Gastrocnemius medialis (tissue), 4 donors: ENCODE data around the gene BRIP1. TPM values are rescaled to one million over a fixed set of nuclear protein-coding genes. Genes with fewer than 3 reads are reported as not detected.
A peak's percentile ranks its signal among the peaks of the same experiment; 100 is the strongest.

Source experiments
- ATAC-seq, 2 donors: fragments of 150-250 bp; one replicate each; pipeline ENCODE4 v1.9.1; 2016
- DNase-seq, 2 donors: peaks; one replicate each; pipeline ENCODE4 v3.0.0-alpha.2; 2019
- H3K27ac ChIP-seq, 4 donors: fragments of 200-600 bp; sonication (generic); 1 replicate in 1 of 4; 2 replicates in 3 of 4; pipeline ENCODE4 v1.5.1; 2016 to 2018; ENCODE audit warnings: mild to moderate bottlenecking in 2 of 4, moderate library complexity in 1 of 4
- H3K27me3 ChIP-seq, 3 donors: fragments of 200-600 bp; sonication (generic) in 2 of 3; 1 replicate in 1 of 3; 2 replicates in 2 of 3; pipeline versions ENCODE4 v1.5.1 to v1.6.0; 2016 to 2019; ENCODE audit warnings: mild to moderate bottlenecking in 1 of 3, moderate library complexity in 1 of 3
- H3K36me3 ChIP-seq, 2 donors: fragments of 200-600 bp; sonication (generic) in 1 of 2; one replicate each; pipeline ENCODE4 v1.5.1; 2017 to 2018
- H3K4me1 ChIP-seq, 2 donors: fragments of 200-600 bp; sonication (generic) in 1 of 2; one replicate each; pipeline ENCODE4 v1.5.1; 2016 to 2017; ENCODE audit warnings: mild to moderate bottlenecking in 2 of 2
- H3K4me3 ChIP-seq, 4 donors: fragments of 200-600 bp; sonication (generic) in 3 of 4; 1 replicate in 1 of 4; 2 replicates in 3 of 4; pipeline ENCODE4 v1.5.1; 2016 to 2019; ENCODE audit warnings: mild to moderate bottlenecking in 2 of 4
- H3K9me3 ChIP-seq, 3 donors: fragments of 200-600 bp; sonication (generic) in 2 of 3; 1 replicate in 1 of 3; 2 replicates in 2 of 3; pipeline ENCODE4 v1.5.1; 2016 to 2019
- CTCF ChIP-seq, 5 experiments: fragments of 450-650 bp in 3 of 5; fragments of 200-600 bp in 2 of 5; sonication (generic) in 2 of 5; IDR thresholded peaks in 4 of 5; conservative IDR thresholded peaks in 1 of 5; 1 replicate in 4 of 5; 2 replicates in 1 of 5; pipeline ENCODE4 v1.5.1; 2016 to 2019; ENCODE audit warnings: antibody characterized with exemption in 5 of 5, mild to moderate bottlenecking in 3 of 5, moderate library complexity in 3 of 5
- POLR2A ChIP-seq, 2 donors: fragments of 450-650 bp; IDR thresholded peaks; one replicate each; pipeline ENCODE4 v1.6.1; 2017; ENCODE audit warnings: antibody characterized with exemption in 2 of 2, mild to moderate bottlenecking in 2 of 2, moderate library complexity in 2 of 2
- in situ Hi-C, 4 donors: fragments of 200-750 bp; cut with MboI; loops; one replicate each; pipeline versions ENCODE4 v1.15.0 to v1.8.0; 2017; ENCODE audit warnings: low sequenced_read_pairs in 4 of 4
- intact Hi-C: fragments of 100-400 bp; cut with DNase I; formaldehyde crosslinking; loops from one replicate; pipeline ENCODE4 v1.15.1; 2023; ENCODE audit warnings: low total_unique reads
- total RNA-seq, 4 donors: library from RNA; depleted of rRNA; stranded (reverse); fragments of >200 nt; gene quantifications; one replicate each; pipeline versions ENCODE4 v1.1.0 to v1.2.3, GENCODE V29; 2016

The BRIP1 gene
- total RNA-seq, 4 donors from 2014 or later = 0.09 to 0.13 TPM; not detected in 2

GRCh38 chr17:61812747-61813146, 50.6 kb downstream of the BRIP1 start:
- H3K27me3 ChIP-seq = no peaks in the 10 kb centered on the region
- in situ Hi-C loops (no loop called here), intact Hi-C loops (no loop called here)
- no peaks in the 10 kb centered on the region for H3K9me3 ChIP-seq
- ATAC-seq = no peak
- peaks cover 0 to 8% of the 10 kb centered on the region in 2 donors for H3K4me1 ChIP-seq
- H3K27ac ChIP-seq = no peak overlapping the region
- DNase-seq = no peak
- no peak overlapping the region for H3K4me3 ChIP-seq
- H3K36me3 ChIP-seq = no peaks in the 10 kb centered on the region
- TF ChIP-seq CTCF (IDR thresholded peaks at IDR 0.05 in 4 of 5, conservative IDR thresholded peaks at IDR 0.05 in 1 of 5) (no peak), POLR2A (IDR thresholded peaks at IDR 0.05) (no peak)

- intact Hi-C loops = no loop called here
Measured at GRCh38 chr17:61809816-61810392, 53.4 kb downstream of the BRIP1 start.

GRCh38 chr17:61808442-61808841, 54.9 kb downstream of the BRIP1 start:
- no peaks in the 10 kb centered on the region for H3K27me3 ChIP-seq
- no peaks in the 10 kb centered on the region for H3K36me3 ChIP-seq
- no peaks in the 10 kb centered on the region for H3K9me3 ChIP-seq
- H3K4me3 ChIP-seq = no peak overlapping the region
- DNase-seq (no peak), ATAC-seq (no peak)
- in situ Hi-C loops = no loop called here
- peaks cover 0 to 8% of the 10 kb centered on the region in 2 donors for H3K4me1 ChIP-seq
- no peak overlapping the region for H3K27ac ChIP-seq
- TF ChIP-seq CTCF (IDR thresholded peaks at IDR 0.05 in 4 of 5, conservative IDR thresholded peaks at IDR 0.05 in 1 of 5) = no peak
- TF ChIP-seq POLR2A (IDR thresholded peaks at IDR 0.05) = no peak
- intact Hi-C loops = no loop called here

More at GRCh38 chr17:61809816-61810392, 53.4 kb downstream of the BRIP1 start:
- DNase-seq (no peak), ATAC-seq (peak in 1 of 2 donors; percentile 74)
- in situ Hi-C loops = no loop called here
- Histone ChIP-seq H3K9me3 (no peaks in the 10 kb centered on the region), H3K27ac (no peak overlapping the region), H3K4me1 (peaks cover 0 to 8% of the 10 kb centered on the region in 2 donors), H3K36me3 (no peaks in the 10 kb centered on the region), H3K4me3 (no peak overlapping the region), H3K27me3 (no peaks in the 10 kb centered on the region)
- no peak for TF ChIP-seq CTCF (IDR thresholded peaks at IDR 0.05 in 4 of 5, conservative IDR thresholded peaks at IDR 0.05 in 1 of 5)
- TF ChIP-seq POLR2A (IDR thresholded peaks at IDR 0.05) = no peak

GRCh38 chr17:61806936-61807335, 56.4 kb downstream of the BRIP1 start:
- H3K4me3 ChIP-seq = no peak overlapping the region
- in situ Hi-C loops = no loop called here
- intact Hi-C loops = no loop called here

More at GRCh38 chr17:61806936-61807335, 56.4 kb downstream of the BRIP1 start:
- H3K4me1 ChIP-seq = peaks cover 0 to 8% of the 10 kb centered on the region in 2 donors
- H3K27ac ChIP-seq = no peak overlapping the region
- TF ChIP-seq POLR2A (IDR thresholded peaks at IDR 0.05) (no peak), CTCF (IDR thresholded peaks at IDR 0.05 in 4 of 5, conservative IDR thresholded peaks at IDR 0.05 in 1 of 5) (no peak)
- H3K36me3 ChIP-seq = no peaks in the 10 kb centered on the region
- H3K27me3 ChIP-seq = no peaks in the 10 kb centered on the region
- ATAC-seq (no peak), DNase-seq (no peak)
- no peaks in the 10 kb centered on the region for H3K9me3 ChIP-seq
